ENCODE data around the gene IFI6. TPM values are rescaled to one million over a fixed set of nuclear protein-coding genes. Genes with fewer than 3 reads are reported as not detected.

IFI6 gene
- total and polyA plus RNA-seq, 2 of the 13 experiments (the other 11 are each of a cell fraction or from before 2014, with no cell fraction given): 12.9 to 13.2 TPM

DNA sequence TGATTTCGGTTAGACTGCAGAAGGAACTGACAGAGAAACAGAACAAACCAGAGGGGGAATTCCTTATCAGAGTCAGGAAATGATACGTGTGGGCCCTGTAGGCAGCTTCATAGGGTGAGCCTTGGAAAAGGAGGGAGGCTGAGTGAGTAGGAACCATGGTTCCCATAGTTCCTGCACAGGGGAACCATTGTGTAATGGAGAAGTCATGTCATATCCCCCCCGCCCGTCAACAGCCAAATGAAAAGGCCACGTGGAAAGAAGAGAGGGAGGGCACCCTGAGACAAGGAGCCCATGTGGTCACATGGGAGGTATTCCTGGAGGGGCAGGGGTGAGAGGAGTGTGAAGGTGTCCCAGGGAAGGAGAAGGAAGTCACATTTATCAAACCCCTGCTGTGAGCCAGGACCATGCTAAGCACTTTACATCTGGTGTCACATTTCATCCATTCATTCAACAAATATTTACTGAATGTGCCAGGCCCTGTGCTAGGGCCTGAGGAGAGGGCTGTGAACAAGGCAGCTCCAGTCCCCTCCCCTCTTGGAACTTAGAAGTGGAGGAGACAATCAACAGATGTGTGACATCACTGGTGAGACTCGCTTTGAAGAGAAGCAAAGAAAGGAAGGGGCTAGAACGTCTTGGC lies 21.3 kb downstream of the IFI6 start:
- Histone ChIP-seq H3K79me2 (ENCODE audit: insufficient read depth, low read length) (no peaks in the 10 kb centered on the region), H4K20me1 (ENCODE audit: insufficient read depth, low read length) (no peaks in the 10 kb centered on the region), H3K36me3 (replicated peaks in 1 of 2; ENCODE audit: control insufficient read depth in 1 of 2, insufficient read depth in 2 of 2, low read length in 2 of 2) (no peaks in the 10 kb centered on the region), H3K9ac (ENCODE audit: insufficient read depth, low read depth, low read length) (no peak overlapping the region), H3K4me1 (ENCODE audit: insufficient read depth, low read length) (peaks cover 28% of the 10 kb centered on the region), H3K4me2 (ENCODE audit: low read depth, low read length) (peak overlapping the region; percentile 63), H3K9me3 (ENCODE audit: low read length) (no peaks in the 10 kb centered on the region), H3K27me3 (ENCODE audit: control insufficient read depth in 1 of 2, insufficient read depth in 2 of 2, low read length in 2 of 2) (peaks cover 1 to 10% of the 10 kb centered on the region in 2 experiments; a peak in 1 of 5 replicates), H3K27ac (ENCODE audit: extremely low read length, insufficient read depth, low read length) (no peak overlapping the region), H2AFZ (ENCODE audit: low read length) (no peak overlapping the region), H3K4me3 (replicated peaks in 1 of 3; ENCODE audit: insufficient read depth in 1 of 3, low read depth in 2 of 3, low read length in 3 of 3) (peak overlapping the region in 1 of 3 experiments; percentile 28; a peak in 1 of 6 replicates)
- WGBS (ENCODE audit: low lambda C conversion rate): 4% methylated on average over 7 of the region's 7 CpGs
- ChIA-PET POLR2A (no interaction called here), CTCF (ENCODE audit: low intra/inter-chr PET ratio, low total read pairs) (no interaction called here)
- no TSS peak for BruUV-seq (replicated peaks)
- in situ Hi-C loops (cut with HindIII; ENCODE audit: extremely low pct_ligation_motif_present, low pct_unique_long_range_greater_than_20kb) (no loop called here), intact Hi-C loops (cut with micrococcal nuclease; ENCODE audit: unreplicated experiment) (no loop called here)
- peak; percentile 54; the same call in 2 of the 3 replicates for ATAC-seq
- peak; percentile 43 for DNase-seq (ENCODE audit: low spot score)
- FAIRE-seq: no peak
- no peak for TF ChIP-seq ZNF564 (CRISPR knock-in tag; IDR thresholded peaks at IDR 0.05)
- no peak for TF ChIP-seq SMAD1 (CRISPR knock-in tag; IDR thresholded peaks at IDR 0.05; ENCODE audit: borderline replicate concordance, low read depth)
- no peak for TF ChIP-seq XBP1 (CRISPR knock-in tag; IDR thresholded peaks at IDR 0.05)
- TF ChIP-seq GABPB1 (CRISPR knock-in tag; IDR thresholded peaks at IDR 0.05): no peak
- TF ChIP-seq, protein P1, sequence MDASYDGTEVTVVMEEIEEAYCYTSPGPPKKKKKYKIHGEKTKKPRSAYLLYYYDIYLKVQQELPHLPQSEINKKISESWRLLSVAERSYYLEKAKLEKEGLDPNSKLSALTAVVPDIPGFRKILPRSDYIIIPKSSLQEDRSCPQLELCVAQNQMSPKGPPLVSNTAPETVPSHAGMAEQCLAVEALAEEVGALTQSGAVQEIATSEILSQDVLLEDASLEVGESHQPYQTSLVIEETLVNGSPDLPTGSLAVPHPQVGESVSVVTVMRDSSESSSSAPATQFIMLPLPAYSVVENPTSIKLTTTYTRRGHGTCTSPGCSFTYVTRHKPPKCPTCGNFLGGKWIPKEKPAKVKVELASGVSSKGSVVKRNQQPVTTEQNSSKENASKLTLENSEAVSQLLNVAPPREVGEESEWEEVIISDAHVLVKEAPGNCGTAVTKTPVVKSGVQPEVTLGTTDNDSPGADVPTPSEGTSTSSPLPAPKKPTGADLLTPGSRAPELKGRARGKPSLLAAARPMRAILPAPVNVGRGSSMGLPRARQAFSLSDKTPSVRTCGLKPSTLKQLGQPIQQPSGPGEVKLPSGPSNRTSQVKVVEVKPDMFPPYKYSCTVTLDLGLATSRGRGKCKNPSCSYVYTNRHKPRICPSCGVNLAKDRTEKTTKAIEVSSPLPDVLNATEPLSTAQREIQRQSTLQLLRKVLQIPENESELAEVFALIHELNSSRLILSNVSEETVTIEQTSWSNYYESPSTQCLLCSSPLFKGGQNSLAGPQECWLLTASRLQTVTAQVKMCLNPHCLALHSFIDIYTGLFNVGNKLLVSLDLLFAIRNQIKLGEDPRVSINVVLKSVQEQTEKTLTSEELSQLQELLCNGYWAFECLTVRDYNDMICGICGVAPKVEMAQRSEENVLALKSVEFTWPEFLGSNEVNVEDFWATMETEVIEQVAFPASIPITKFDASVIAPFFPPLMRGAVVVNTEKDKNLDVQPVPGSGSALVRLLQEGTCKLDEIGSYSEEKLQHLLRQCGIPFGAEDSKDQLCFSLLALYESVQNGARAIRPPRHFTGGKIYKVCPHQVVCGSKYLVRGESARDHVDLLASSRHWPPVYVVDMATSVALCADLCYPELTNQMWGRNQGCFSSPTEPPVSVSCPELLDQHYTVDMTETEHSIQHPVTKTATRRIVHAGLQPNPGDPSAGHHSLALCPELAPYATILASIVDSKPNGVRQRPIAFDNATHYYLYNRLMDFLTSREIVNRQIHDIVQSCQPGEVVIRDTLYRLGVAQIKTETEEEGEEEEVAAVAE (CRISPR knock-in tag; IDR thresholded peaks at IDR 0.05; ENCODE audit: borderline replicate concordance): no peak
- no peak for TF ChIP-seq MIXL1 (CRISPR knock-in tag; IDR thresholded peaks at IDR 0.05)
- TF ChIP-seq ZNF672 (CRISPR knock-in tag; IDR thresholded peaks at IDR 0.05): no peak
- TF ChIP-seq RORA (CRISPR knock-in tag; IDR thresholded peaks at IDR 0.05): no peak
- no peak for TF ChIP-seq THAP11 (CRISPR knock-in tag; IDR thresholded peaks at IDR 0.05)
- TF ChIP-seq SRSF1 (optimal IDR thresholded peaks at IDR 0.05; ENCODE audit: low read depth, low read length): no peak
- no peak for TF ChIP-seq ZNF775 (CRISPR knock-in tag; IDR thresholded peaks at IDR 0.05; ENCODE audit: borderline replicate concordance)
- TF ChIP-seq EHMT2 (IDR thresholded peaks at IDR 0.05; ENCODE audit: borderline replicate concordance, low read depth, low read length): no peak
- TF ChIP-seq, protein P2, sequence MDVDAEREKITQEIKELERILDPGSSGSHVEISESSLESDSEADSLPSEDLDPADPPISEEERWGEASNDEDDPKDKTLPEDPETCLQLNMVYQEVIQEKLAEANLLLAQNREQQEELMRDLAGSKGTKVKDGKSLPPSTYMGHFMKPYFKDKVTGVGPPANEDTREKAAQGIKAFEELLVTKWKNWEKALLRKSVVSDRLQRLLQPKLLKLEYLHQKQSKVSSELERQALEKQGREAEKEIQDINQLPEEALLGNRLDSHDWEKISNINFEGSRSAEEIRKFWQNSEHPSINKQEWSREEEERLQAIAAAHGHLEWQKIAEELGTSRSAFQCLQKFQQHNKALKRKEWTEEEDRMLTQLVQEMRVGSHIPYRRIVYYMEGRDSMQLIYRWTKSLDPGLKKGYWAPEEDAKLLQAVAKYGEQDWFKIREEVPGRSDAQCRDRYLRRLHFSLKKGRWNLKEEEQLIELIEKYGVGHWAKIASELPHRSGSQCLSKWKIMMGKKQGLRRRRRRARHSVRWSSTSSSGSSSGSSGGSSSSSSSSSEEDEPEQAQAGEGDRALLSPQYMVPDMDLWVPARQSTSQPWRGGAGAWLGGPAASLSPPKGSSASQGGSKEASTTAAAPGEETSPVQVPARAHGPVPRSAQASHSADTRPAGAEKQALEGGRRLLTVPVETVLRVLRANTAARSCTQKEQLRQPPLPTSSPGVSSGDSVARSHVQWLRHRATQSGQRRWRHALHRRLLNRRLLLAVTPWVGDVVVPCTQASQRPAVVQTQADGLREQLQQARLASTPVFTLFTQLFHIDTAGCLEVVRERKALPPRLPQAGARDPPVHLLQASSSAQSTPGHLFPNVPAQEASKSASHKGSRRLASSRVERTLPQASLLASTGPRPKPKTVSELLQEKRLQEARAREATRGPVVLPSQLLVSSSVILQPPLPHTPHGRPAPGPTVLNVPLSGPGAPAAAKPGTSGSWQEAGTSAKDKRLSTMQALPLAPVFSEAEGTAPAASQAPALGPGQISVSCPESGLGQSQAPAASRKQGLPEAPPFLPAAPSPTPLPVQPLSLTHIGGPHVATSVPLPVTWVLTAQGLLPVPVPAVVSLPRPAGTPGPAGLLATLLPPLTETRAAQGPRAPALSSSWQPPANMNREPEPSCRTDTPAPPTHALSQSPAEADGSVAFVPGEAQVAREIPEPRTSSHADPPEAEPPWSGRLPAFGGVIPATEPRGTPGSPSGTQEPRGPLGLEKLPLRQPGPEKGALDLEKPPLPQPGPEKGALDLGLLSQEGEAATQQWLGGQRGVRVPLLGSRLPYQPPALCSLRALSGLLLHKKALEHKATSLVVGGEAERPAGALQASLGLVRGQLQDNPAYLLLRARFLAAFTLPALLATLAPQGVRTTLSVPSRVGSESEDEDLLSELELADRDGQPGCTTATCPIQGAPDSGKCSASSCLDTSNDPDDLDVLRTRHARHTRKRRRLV (CRISPR knock-in tag; IDR thresholded peaks at IDR 0.05): no peak
- TF ChIP-seq TBP (CRISPR knock-in tag; IDR thresholded peaks at IDR 0.05): no peak
- TF ChIP-seq ISX (CRISPR knock-in tag; conservative IDR thresholded peaks at IDR 0.05): no peak
- no peak for TF ChIP-seq TBX3 (IDR thresholded peaks at IDR 0.05; ENCODE audit: borderline replicate concordance)
